GM13977 (cell line): ENCODE data around the gene ADCY4.

Experiments
- DNase-seq: peaks from one replicate; pipeline ENCODE4 v3.0.0; 2012; ENCODE audit warnings: low spot score
- CTCF ChIP-seq: IDR thresholded peaks from 2 replicates; pipeline ENCODE4 v1.5.1; 2012; ENCODE audit warnings: mild to moderate bottlenecking, control low read depth; ENCODE audit not compliant: insufficient read depth; ENCODE audit errors: extremely low read depth, missing control alignments
- in situ Hi-C: fragments of 300-500 bp; cut with MboI; formaldehyde crosslinking; loops from one replicate; pipeline ENCODE4 v1.12.0; 2022; ENCODE audit warnings: low sequenced_read_pairs, low pct_unique_long_range_greater_than_20kb, mixed read lengths, inconsistent platforms; ENCODE audit not compliant: unreplicated experiment

Gene ADCY4

GRCh38 chr14:24269910-24270536 is 64.8 kb downstream of the ADCY4 start:
- TF ChIP-seq CTCF: no peak
- DNase-seq: no peak
- in situ Hi-C loops: no loop called here

- no peak for DNase-seq
- TF ChIP-seq CTCF: no peak
- in situ Hi-C loops: no loop called here
These were observed 65.5 kb downstream of the ADCY4 start for GRCh38 chr14:24269368-24269767.
